Suprapubic skin (tissue), 4 donors: ENCODE measurements around the gene RAF1. TPM values are rescaled to one million over a fixed set of nuclear protein-coding genes. Genes with fewer than 3 reads are reported as not detected.
"Not testable (repeated sequence)": the region's sequence is repeated elsewhere in the genome, so short reads cannot be mapped to it uniquely, and the experiment has no call there.

Source experiments
- DNase-seq, 2 donors: peaks; one replicate each; pipeline ENCODE4 v3.0.0-alpha.2; 2019; ENCODE audit warnings: low spot score in 2 of 2
- H3K27ac ChIP-seq: fragments of 200-600 bp; sonication (generic); one replicate; pipeline ENCODE4 v1.5.1; 2019
- H3K27me3 ChIP-seq: fragments of 200-600 bp; sonication (generic); one replicate; pipeline ENCODE4 v1.5.1; 2019
- H3K36me3 ChIP-seq: fragments of 200-600 bp; sonication (generic); one replicate; pipeline ENCODE4 v1.5.1; 2019
- H3K4me1 ChIP-seq: fragments of 200-600 bp; sonication (generic); one replicate; pipeline ENCODE4 v1.5.1; 2019
- H3K4me3 ChIP-seq: fragments of 200-600 bp; sonication (generic); one replicate; pipeline ENCODE4 v1.5.1; 2019; ENCODE audit warnings: mild to moderate bottlenecking
- H3K9me3 ChIP-seq: fragments of 200-600 bp; sonication (generic); one replicate; pipeline ENCODE4 v1.5.1; 2019
- CTCF ChIP-seq, 2 donors: fragments of 200-600 bp in 1 of 2; fragments of 450-650 bp in 1 of 2; sonication (generic) in 1 of 2; IDR thresholded peaks; one replicate each; pipeline ENCODE4 v1.5.1; 2016 to 2019; ENCODE audit warnings: antibody characterized with exemption in 2 of 2, mild to moderate bottlenecking in 1 of 2, moderate library complexity in 1 of 2
- EP300 ChIP-seq: sonication (generic); formaldehyde crosslinking; IDR thresholded peaks from one replicate; pipeline ENCODE4 v1.6.1; 2017; ENCODE audit warnings: antibody characterized with exemption
- POLR2A ChIP-seq, 2 donors: fragments of 450-650 bp; IDR thresholded peaks; one replicate each; pipeline ENCODE4 v1.6.1; 2017; ENCODE audit warnings: antibody characterized with exemption in 2 of 2, mild to moderate bottlenecking in 2 of 2, moderate library complexity in 2 of 2
- POLR2AphosphoS5 ChIP-seq, 3 donors: sonication (generic); formaldehyde crosslinking; IDR thresholded peaks; one replicate each; pipeline ENCODE4 v1.6.1; 2017; ENCODE audit warnings: antibody characterized with exemption in 3 of 3
- WGBS: methylation state at CpG from one replicate; pipeline ENCODE4 v1.1.5; 2018; 5-methylcytosine and 5-hydroxymethylcytosine counted together
- total RNA-seq, 4 donors: library from RNA; depleted of rRNA; stranded (reverse); fragments of >200 nt; gene quantifications; one replicate each; pipeline ENCODE4 v1.1.0, GENCODE V29; 2016

The RAF1 gene
- total RNA-seq, 4 donors from 2014 or later = 96.3 to 155 (median 123) TPM

- no peak for DNase-seq
- Histone ChIP-seq H3K36me3 (no peaks in the 10 kb centered on the region), H3K9me3 (no peaks in the 10 kb centered on the region), H3K27me3 (no peaks in the 10 kb centered on the region), H3K27ac (no peak overlapping the region), H3K4me1 (peaks cover 25% of the 10 kb centered on the region), H3K4me3 (no peak overlapping the region)
- TF ChIP-seq EP300 (no peak), CTCF (IDR thresholded peaks at IDR 0.05) (no peak), POLR2A (IDR thresholded peaks at IDR 0.05) (no peak)
- WGBS = 95% methylated on average over 2 of the region's 2 CpGs
Measured at GRCh38 chr3:12632523-12632922, 31.4 kb downstream of the RAF1 start.

GRCh38 chr3:12630843-12631242, 33.1 kb downstream of the RAF1 start:
- WGBS = 95% methylated on average over 7 of the region's 7 CpGs
- H3K27ac ChIP-seq, H3K27me3 ChIP-seq, H3K36me3 ChIP-seq, H3K9me3 ChIP-seq, H3K4me3 ChIP-seq, DNase-seq: not testable (repeated sequence)
- peaks cover 25% of the 10 kb centered on the region for H3K4me1 ChIP-seq

- 75% methylated on average over 2 of the region's 2 CpGs for WGBS
- Histone ChIP-seq H3K36me3 (no peaks in the 10 kb centered on the region), H3K4me3 (no peak overlapping the region), H3K27ac (no peak overlapping the region), H3K4me1 (peaks cover 29% of the 10 kb centered on the region), H3K9me3 (no peaks in the 10 kb centered on the region), H3K27me3 (no peaks in the 10 kb centered on the region)
- DNase-seq = no peak
- TF ChIP-seq POLR2A (IDR thresholded peaks at IDR 0.05) (no peak), POLR2AphosphoS5 (IDR thresholded peaks at IDR 0.05) (no peak), CTCF (IDR thresholded peaks at IDR 0.05) (no peak), EP300 (no peak)
Measured at GRCh38 chr3:12630292-12630691, 33.6 kb downstream of the RAF1 start.

GRCh38 chr3:12629560-12629959, 34.4 kb downstream of the RAF1 start:
- TF ChIP-seq EP300 (no peak), CTCF (IDR thresholded peaks at IDR 0.05) (no peak), POLR2AphosphoS5 (IDR thresholded peaks at IDR 0.05) (no peak), POLR2A (IDR thresholded peaks at IDR 0.05) (no peak)
- Histone ChIP-seq H3K36me3 (no peaks in the 10 kb centered on the region), H3K9me3 (no peaks in the 10 kb centered on the region), H3K4me1 (peaks cover 32% of the 10 kb centered on the region), H3K4me3 (no peak overlapping the region), H3K27ac (no peak overlapping the region), H3K27me3 (no peaks in the 10 kb centered on the region)
- whole genome bisulfite sequencing = 42% methylated on average over 4 of the region's 4 CpGs
- DNase-seq = no peak

- H3K4me3 ChIP-seq = no peak overlapping the region
- no peaks in the 10 kb centered on the region for H3K27me3 ChIP-seq
- DNase-seq = no peak
- TF ChIP-seq POLR2AphosphoS5 (IDR thresholded peaks at IDR 0.05) (no peak), EP300 (no peak), POLR2A (IDR thresholded peaks at IDR 0.05) (no peak), CTCF (IDR thresholded peaks at IDR 0.05) (no peak)
- no peaks in the 10 kb centered on the region for H3K9me3 ChIP-seq
- H3K27ac ChIP-seq = no peak overlapping the region
- H3K4me1 ChIP-seq = peaks cover 32% of the 10 kb centered on the region
- H3K36me3 ChIP-seq = no peaks in the 10 kb centered on the region
- 76% methylated on average over 1 of the region's 1 CpG for WGBS
Measured at GRCh38 chr3:12628813-12629212, 35.1 kb downstream of the RAF1 start.

- H3K27ac ChIP-seq = no peak overlapping the region
- H3K9me3 ChIP-seq = no peaks in the 10 kb centered on the region
- no peak for TF ChIP-seq CTCF (IDR thresholded peaks at IDR 0.05)
- TF ChIP-seq EP300 = no peak
- no peak for TF ChIP-seq POLR2AphosphoS5 (IDR thresholded peaks at IDR 0.05)
- no peak for TF ChIP-seq POLR2A (IDR thresholded peaks at IDR 0.05)
- H3K4me1 ChIP-seq = peaks cover 32% of the 10 kb centered on the region
- H3K27me3 ChIP-seq = no peaks in the 10 kb centered on the region
- H3K4me3 ChIP-seq = no peak overlapping the region
- WGBS = 53% methylated on average over 4 of the region's 4 CpGs
- H3K36me3 ChIP-seq = no peaks in the 10 kb centered on the region
- DNase-seq = no peak
Measured at GRCh38 chr3:12627370-12627769, 36.5 kb downstream of the RAF1 start.

- H3K4me1 ChIP-seq = peaks cover 33% of the 10 kb centered on the region
- H3K27me3 ChIP-seq, H3K36me3 ChIP-seq, H3K9me3 ChIP-seq, DNase-seq, H3K27ac ChIP-seq, H3K4me3 ChIP-seq: not testable (repeated sequence)
- 98% methylated on average over 3 of the region's 3 CpGs for WGBS
Measured at GRCh38 chr3:12624964-12625363, 39.0 kb downstream of the RAF1 start.
